K562 (cell line): ENCODE results near the gene CYTH1. TPM values are rescaled to one million over a fixed set of nuclear protein-coding genes. Genes with fewer than 3 reads are reported as not detected.

Experiments used
- ATAC-seq: fragments of 200-7000 bp; cut with Tn5 transposase; 3 replicates; pipeline ENCODE4 v1.9.1; 2020; ENCODE audit warnings: moderate library complexity
- BruUV-seq: library from RNA; stranded (reverse); fragments of 400-500 nt; replicated peaks from 2 replicates; lab custom pipeline; 2021; lab: Mats Ljungman, UMichigan
- CTCF ChIA-PET: fragments of 300-600 bp; formaldehyde crosslinking; extraction: SDS; loops from one replicate; lab custom pipeline; 2021; ENCODE audit warnings: low intra/inter-chr PET ratio; lab: Yijun Ruan, JAX
- POLR2A ChIA-PET: fragments of 300-600, 350-650 bp; sonication (Branson Sonifier 250); formaldehyde crosslinking; extraction: SDS; loops from one replicate; lab custom pipeline; 2021; ENCODE audit warnings: antibody characterized with exemption, inconsistent platforms; lab: Yijun Ruan, JAX
- DNase-seq, 4 experiments: peaks; one replicate each; pipeline versions ENCODE4 v3.0.0 to v3.0.0-alpha.2; 2011 to 2018; ENCODE audit warnings: low spot score in 3 of 4, mixed read lengths in 3 of 4; ENCODE audit errors: extremely low read depth in 1 of 4
- FAIRE-seq: peaks from 2 replicates; lab custom pipeline; 2011; peaks lifted over from hg19 to GRCh38; lab: Jason Lieb, UNC
- H2AFZ ChIP-seq: 2 replicates; pipeline ENCODE4 v1.6.0; 2011; ENCODE audit warnings: low read depth, low read length, control low read depth, inconsistent platforms
- H3K27ac ChIP-seq: fragments of 200-600 bp; 3 replicates; pipeline ENCODE4 v1.8.0; 2011; ENCODE audit warnings: low read depth, mild to moderate bottlenecking, control low read depth, inconsistent platforms, low read length, moderate library complexity, mixed read lengths; ENCODE audit errors: extremely low read depth
- H3K27me3 ChIP-seq, 2 experiments: fragments of 300-600 bp in 1 of 2; 2 replicates in 1 of 2; 3 replicates in 1 of 2; pipeline versions ENCODE4 v1.6.0 to v1.8.0; 2011; ENCODE audit warnings: inconsistent platforms in 2 of 2, low read length in 2 of 2, mild to moderate bottlenecking in 1 of 2, mixed read lengths in 1 of 2, moderate library complexity in 1 of 2; ENCODE audit not compliant: control insufficient read depth in 2 of 2, insufficient read depth in 2 of 2
- H3K36me3 ChIP-seq: fragments of 300-600 bp; 3 replicates; pipeline ENCODE4 v1.8.0; 2011; ENCODE audit warnings: mild to moderate bottlenecking, low read length, inconsistent platforms; ENCODE audit not compliant: control insufficient read depth, insufficient read depth
- H3K4me1 ChIP-seq, 2 experiments: fragments of 200-600 bp in 1 of 2; replicated peaks in 1 of 2; 2 replicates in 1 of 2; 3 replicates in 1 of 2; pipeline versions ENCODE4 v1.5.1 to v1.8.0; 2011; ENCODE audit warnings: inconsistent platforms in 2 of 2, low read length in 2 of 2, mild to moderate bottlenecking in 1 of 2, mixed read lengths in 1 of 2, moderate library complexity in 1 of 2; ENCODE audit not compliant: control insufficient read depth in 2 of 2, insufficient read depth in 2 of 2
- H3K4me2 ChIP-seq: 2 replicates; pipeline ENCODE4 v1.6.1; 2011; ENCODE audit warnings: low read length, control low read depth, inconsistent platforms, mixed read lengths; ENCODE audit not compliant: insufficient read depth
- H3K4me3 ChIP-seq: fragments of 200-600 bp; sonication (generic), shearing (Covaris generic); 2 replicates; pipeline ENCODE4 v1.5.1; 2016; ENCODE audit warnings: control low read depth, inconsistent platforms
- H3K79me2 ChIP-seq: fragments of 200-600 bp; 3 replicates; pipeline ENCODE4 v1.8.0; 2011; ENCODE audit warnings: low read length, inconsistent platforms; ENCODE audit not compliant: control insufficient read depth, insufficient read depth
- H3K9ac ChIP-seq, 2 experiments: 2 replicates each; pipeline versions ENCODE4 v1.6.0 to v1.6.1; 2011; ENCODE audit warnings: low read depth in 2 of 2, low read length in 2 of 2, control low read depth in 1 of 2, inconsistent platforms in 1 of 2, mild to moderate bottlenecking in 1 of 2, mixed read lengths in 1 of 2; ENCODE audit not compliant: insufficient read depth in 1 of 2
- H3K9me1 ChIP-seq: one replicate; pipeline ENCODE4 v1.6.0; 2011; ENCODE audit warnings: inconsistent platforms, mild to moderate bottlenecking, low read length, moderate library complexity; ENCODE audit not compliant: control insufficient read depth, insufficient read depth
- H3K9me3 ChIP-seq: replicated peaks from 2 replicates; pipeline ENCODE4 v1.5.1; 2011; ENCODE audit warnings: low read depth, low read length, inconsistent platforms; ENCODE audit not compliant: control insufficient read depth, insufficient read depth
- H4K20me1 ChIP-seq: replicated peaks from 2 replicates; pipeline ENCODE4 v1.6.1; 2011; ENCODE audit warnings: low read length, inconsistent platforms, mixed read lengths; ENCODE audit not compliant: control insufficient read depth, insufficient read depth
- BCLAF1 ChIP-seq, 2 experiments: fragments of 450-650 bp in 1 of 2; IDR thresholded peaks; 2 replicates each; pipeline ENCODE4 v1.6.1; 2011 to 2017; ENCODE audit warnings: low read depth in 2 of 2, antibody characterized with exemption in 1 of 2, borderline replicate concordance in 1 of 2, low read length in 1 of 2, mild to moderate bottlenecking in 1 of 2, mixed read lengths in 1 of 2; ENCODE audit not compliant: control insufficient read depth in 1 of 2
- CEBPB ChIP-seq: fragments of 450-650 bp; IDR thresholded peaks from 2 replicates; pipeline ENCODE4 v1.6.1; 2016; ENCODE audit warnings: missing genetic modification characterization, missing compliant biosample characterization
- DLX4 ChIP-seq: fragments of 250-450 bp; sonication (Bioruptor Pico); IDR thresholded peaks from 2 replicates; pipeline ENCODE4 v1.6.1; 2021; ENCODE audit warnings: mild to moderate bottlenecking
- E2F1 ChIP-seq: sonication (generic); formaldehyde crosslinking; IDR thresholded peaks from 2 replicates; pipeline ENCODE4 v1.8.1; 2023; ENCODE audit warnings: mild to moderate bottlenecking, missing genetic modification reagents, moderate library complexity
- HNRNPK ChIP-seq: fragments of 200-400 bp; formaldehyde crosslinking; IDR thresholded peaks from one replicate; pipeline ENCODE4 v1.6.1; 2018; ENCODE audit warnings: mild to moderate bottlenecking, low read depth, low read length; ENCODE audit not compliant: poor library complexity, severe bottlenecking
- IFI16 ChIP-seq: fragments of 250-450 bp; sonication (Bioruptor Pico); IDR thresholded peaks from 2 replicates; pipeline ENCODE4 v2.1.2; 2022; ENCODE audit warnings: mild to moderate bottlenecking, inconsistent platforms
- KLF10 ChIP-seq: fragments of 250-450 bp; sonication (Bioruptor Pico); IDR thresholded peaks from 2 replicates; pipeline ENCODE4 v1.6.1; 2021; ENCODE audit warnings: matching md5 sums
- NCOA1 ChIP-seq: fragments of 450-650 bp; IDR thresholded peaks from 2 replicates; pipeline ENCODE4 v1.6.1; 2016; ENCODE audit warnings: low read depth
- PHF20 ChIP-seq: fragments of 450-650 bp; IDR thresholded peaks from 2 replicates; pipeline ENCODE4 v1.6.1; 2018; ENCODE audit not compliant: partially characterized antibody
- POLR3A ChIP-seq: IDR thresholded peaks from 2 replicates; pipeline ENCODE4 v1.6.1; 2011; ENCODE audit warnings: borderline replicate concordance, mild to moderate bottlenecking, moderate library complexity; ENCODE audit not compliant: insufficient read length, insufficient read depth; ENCODE audit errors: extremely low read depth
- SAP30 ChIP-seq: fragments of 200-600 bp; sonication (generic); IDR thresholded peaks from 2 replicates; pipeline ENCODE4 v1.6.1; 2012; ENCODE audit warnings: borderline replicate concordance, low read depth, mild to moderate bottlenecking, moderate library complexity, low read length, control low read depth, inconsistent platforms; ENCODE audit not compliant: insufficient read depth, poor library complexity, severe bottlenecking
- ZNF23 ChIP-seq: fragments of 250-450 bp; sonication (Bioruptor Pico); IDR thresholded peaks from 2 replicates; pipeline ENCODE4 v1.4.0; 2020; ENCODE audit warnings: mild to moderate bottlenecking
- ZNF583 ChIP-seq: fragments of 250-450 bp; sonication (Bioruptor Pico); IDR thresholded peaks from 2 replicates; pipeline ENCODE4 v1.4.0; 2020
- WGBS: fragments of 100-300 bp; shearing (Covaris generic); methylation state at CpG from one replicate; pipeline ENCODE4 v1.1.6; 2016; ENCODE audit warnings: low coverage, mixed read lengths; ENCODE audit not compliant: insufficient coverage; ENCODE audit errors: missing lambda C conversion rate; 5-methylcytosine and 5-hydroxymethylcytosine counted together
- in situ Hi-C: fragments of 300-500 bp; cut with MboI; formaldehyde crosslinking; loops from 4 replicates; pipeline ENCODE4 v1.15.0; 2018; ENCODE audit warnings: inconsistent platforms, mixed read lengths
- intact Hi-C: fragments of 100-400 bp; cut with micrococcal nuclease; formaldehyde crosslinking; loops from 2 replicates; pipeline ENCODE4 v1.14.2; 2022
- polyA plus RNA-seq, 8 experiments: library from polyadenylated mRNA; depleted of rRNA in 4 of 8; stranded (reverse) in 5 of 8; unstranded in 3 of 8; fragments of >200 nt; fragmentation: Nextera tagmentation in 2 of 8; fragmentation: Illumina TruSeq in 1 of 8; extraction: Ambion mirVana in 2 of 8; extraction: Trizol in 1 of 8; gene quantifications; 2 replicates each; pipeline versions ENCODE4 v1.2.1 to v1.2.3, GENCODE V29; 2011 to 2014; ENCODE audit warnings: inconsistent platforms in 1 of 8, missing spikeins in 1 of 8
- total RNA-seq, 7 experiments: library from RNA; depleted of rRNA in 6 of 7; stranded (reverse); fragments of >200 nt in 6 of 7; fragmentation: Illumina TruSeq in 2 of 7; extraction: Trizol in 2 of 7; gene quantifications; 2 replicates each; pipeline versions ENCODE4 v1.2.1 to v1.2.3, GENCODE V29; 2011 to 2021; ENCODE audit warnings: low replicate concordance in 1 of 7

CYTH1 gene
- total and polyA plus RNA-seq, 9 of the 15 experiments (the other 6 are each of a cell fraction or from before 2014, with no cell fraction given) = 0.52 to 27.7 (median 16.8) TPM

GRCh38 chr17:78738278-78738677 lies 43.8 kb downstream of the CYTH1 start:
- intact Hi-C loops = no loop called here
- in situ Hi-C loops = no loop called here

More at GRCh38 chr17:78738278-78738677, 43.8 kb downstream of the CYTH1 start:
- Histone ChIP-seq H3K27me3 (no peaks in the 10 kb centered on the region), H3K4me3 (no peak overlapping the region), H3K36me3 (no peaks in the 10 kb centered on the region), H3K79me2 (peaks cover 36% of the 10 kb centered on the region), H3K27ac (no peak overlapping the region), H3K9me3 (no peaks in the 10 kb centered on the region), H3K9me1 (peaks cover 4% of the 10 kb centered on the region), H2AFZ (no peak overlapping the region), H3K9ac (no peak overlapping the region), H3K4me2 (no peak overlapping the region), H4K20me1 (peaks cover 37% of the 10 kb centered on the region), H3K4me1 (peaks cover 20 to 28% of the 10 kb centered on the region in 2 experiments)
- FAIRE-seq (no peak), ATAC-seq (no peak), DNase-seq (no peak)
- 85% methylated on average over 6 of the region's 6 CpGs for WGBS
- no TSS peak for BruUV-seq
- no peak for TF ChIP-seq KLF10
- no peak for TF ChIP-seq ZNF23
- no peak for TF ChIP-seq CEBPB (tag)
- TF ChIP-seq SAP30 = no peak
- no peak for TF ChIP-seq NCOA1
- TF ChIP-seq BCLAF1 (IDR thresholded peaks at IDR 0.05; ENCODE audit: borderline replicate concordance in 1 of 2, control insufficient read depth in 1 of 2, low read depth in 2 of 2, low read length in 1 of 2) = no peak
- no peak for TF ChIP-seq ZNF583 (CRISPR knock-in tag)
- TF ChIP-seq PHF20 = no peak
- no peak for TF ChIP-seq HNRNPK
- no peak for TF ChIP-seq E2F1 (CRISPR knock-in tag)
- no peak for TF ChIP-seq DLX4 (CRISPR knock-in tag)
- no peak for TF ChIP-seq POLR3A
- TF ChIP-seq IFI16 (CRISPR knock-in tag) = no peak
- POLR2A ChIA-PET = interaction anchor here (0.5 to 0.6 kb wide), 2 partner anchors 83 to 93 kb away, joined by 3 read pairs; no protein-coding TSS in a partner anchor
- CTCF ChIA-PET = no interaction called here
